K562 (cell line): ENCODE measurements around the gene GAK. TPM values are rescaled to one million over a fixed set of nuclear protein-coding genes. Genes with fewer than 3 reads are reported as not detected.

Experiments used
- ATF1 ChIP-seq, 2 experiments: fragments of 450-650 bp in 1 of 2; IDR thresholded peaks; 2 replicates each; pipeline ENCODE4 v1.6.1; 2016; ENCODE audit warnings: missing compliant biosample characterization in 1 of 2, missing genetic modification characterization in 1 of 2
- CGGBP1 ChIP-seq: fragments of 250-450 bp; sonication (Bioruptor Pico); IDR thresholded peaks from 2 replicates; pipeline ENCODE4 v1.9.0; 2021; ENCODE audit warnings: mild to moderate bottlenecking
- CHD4 ChIP-seq: fragments of 200-600 bp; sonication (generic); IDR thresholded peaks from 3 replicates; pipeline ENCODE4 v1.6.1; 2012; ENCODE audit warnings: low read depth, mild to moderate bottlenecking, mixed read lengths, low read length, inconsistent platforms; ENCODE audit not compliant: insufficient read depth, insufficient replicate concordance, poor library complexity, severe bottlenecking
- CXXC5 ChIP-seq: fragments of 250-450 bp; sonication (Bioruptor Pico); IDR thresholded peaks from 2 replicates; pipeline ENCODE4 v1.8.0; 2022; ENCODE audit warnings: inconsistent platforms, mild to moderate bottlenecking, moderate library complexity
- EGR1 ChIP-seq: fragments of 450-650 bp; conservative IDR thresholded peaks from 2 replicates; pipeline ENCODE4 v1.6.1; 2017; ENCODE audit warnings: mild to moderate bottlenecking
- FUS ChIP-seq: fragments of 200-400 bp; formaldehyde crosslinking; optimal IDR thresholded peaks from 2 replicates; pipeline ENCODE3; 2017; ENCODE audit warnings: low read depth, low read length
- HCFC1 ChIP-seq: IDR thresholded peaks from 2 replicates; pipeline ENCODE4 v1.6.1; 2012; ENCODE audit warnings: low read depth, low read length, improper control_type of control experiment
- HEY1 ChIP-seq: fragments of 250-450 bp; sonication (Bioruptor Pico); IDR thresholded peaks from 2 replicates; pipeline ENCODE4 v1.5.0; 2020; ENCODE audit warnings: mild to moderate bottlenecking, moderate library complexity, borderline replicate concordance
- MTA1 ChIP-seq: fragments of 450-650 bp; IDR thresholded peaks from 2 replicates; pipeline ENCODE4 v1.6.1; 2017; ENCODE audit warnings: borderline replicate concordance
- NBN ChIP-seq: fragments of 450-650 bp; IDR thresholded peaks from 2 replicates; pipeline ENCODE4 v1.6.1; 2016; ENCODE audit warnings: low read depth, mild to moderate bottlenecking
- NCOA6 ChIP-seq: fragments of 450-650 bp; IDR thresholded peaks from 2 replicates; pipeline ENCODE4 v1.6.1; 2017; ENCODE audit warnings: mild to moderate bottlenecking
- NRF1 ChIP-seq, 2 experiments: fragments of 450-650 bp; IDR thresholded peaks in 1 of 2; conservative IDR thresholded peaks in 1 of 2; 2 replicates each; pipeline ENCODE4 v1.6.1; 2014; ENCODE audit warnings: mild to moderate bottlenecking in 2 of 2
- PRPF4 ChIP-seq: fragments of 200-400 bp; formaldehyde crosslinking; IDR thresholded peaks from one replicate; pipeline ENCODE4 v1.6.1; 2017; ENCODE audit warnings: low read length, low read depth, mild to moderate bottlenecking; ENCODE audit not compliant: insufficient read depth, poor library complexity, severe bottlenecking
- SETDB1 ChIP-seq: IDR thresholded peaks from one replicate; pipeline ENCODE4 v1.6.1; 2012; ENCODE audit warnings: low read length, control low read depth, inconsistent platforms
- SIN3A ChIP-seq, 2 experiments: fragments of 150-350 bp in 1 of 2; IDR thresholded peaks; 2 replicates each; pipeline ENCODE4 v1.6.1; 2011 to 2016; ENCODE audit warnings: borderline replicate concordance in 2 of 2, low read depth in 2 of 2, low read length in 2 of 2, mild to moderate bottlenecking in 2 of 2, moderate library complexity in 2 of 2; ENCODE audit not compliant: control insufficient read depth in 1 of 2
- SMAD1 ChIP-seq: fragments of 150-350 bp; IDR thresholded peaks from 2 replicates; pipeline ENCODE4 v1.6.1; 2014; ENCODE audit warnings: low read length, low read depth; ENCODE audit not compliant: partially characterized antibody
- TCF15 ChIP-seq: fragments of 250-450 bp; sonication (Bioruptor Pico); IDR thresholded peaks from 2 replicates; pipeline ENCODE4 v1.8.0; 2022; ENCODE audit warnings: moderate library complexity, mild to moderate bottlenecking, inconsistent platforms
- THRB ChIP-seq: fragments of 450-650 bp; formaldehyde crosslinking; conservative IDR thresholded peaks from 2 replicates; pipeline ENCODE4 v1.4.0; 2022; ENCODE audit warnings: mild to moderate bottlenecking, missing genetic modification characterization
- ZNF224 ChIP-seq: sonication (generic); formaldehyde crosslinking; IDR thresholded peaks from 2 replicates; pipeline ENCODE4 v1.8.0; 2022; ENCODE audit warnings: mild to moderate bottlenecking, missing genetic modification reagents
- polyA plus RNA-seq, 8 experiments: library from polyadenylated mRNA; depleted of rRNA in 4 of 8; stranded (reverse) in 5 of 8; unstranded in 3 of 8; fragments of >200 nt; fragmentation: Nextera tagmentation in 2 of 8; fragmentation: Illumina TruSeq in 1 of 8; extraction: Ambion mirVana in 2 of 8; extraction: Trizol in 1 of 8; gene quantifications; 2 replicates each; pipeline versions ENCODE4 v1.2.1 to v1.2.3, GENCODE V29; 2011 to 2014; ENCODE audit warnings: inconsistent platforms in 1 of 8, missing spikeins in 1 of 8
- total RNA-seq, 7 experiments: library from RNA; depleted of rRNA in 6 of 7; stranded (reverse); fragments of >200 nt in 6 of 7; fragmentation: Illumina TruSeq in 2 of 7; extraction: Trizol in 2 of 7; gene quantifications; 2 replicates each; pipeline versions ENCODE4 v1.2.1 to v1.2.3, GENCODE V29; 2011 to 2021; ENCODE audit warnings: low replicate concordance in 1 of 7
- TF ChIP-seq, protein P1 (sequence below): fragments of 250-450 bp; sonication (Bioruptor Pico); IDR thresholded peaks from 2 replicates; pipeline ENCODE4 v1.4.0; 2020
- TF ChIP-seq, protein P2 (sequence below): fragments of 450-650 bp; formaldehyde crosslinking; IDR thresholded peaks from 2 replicates; pipeline ENCODE4 v1.4.0; 2020; ENCODE audit warnings: mild to moderate bottlenecking
- TF ChIP-seq, protein P3 (sequence below), 2 experiments: fragments of 250-450 bp in 1 of 2; fragments of 450-650 bp in 1 of 2; sonication (Bioruptor Pico) in 1 of 2; IDR thresholded peaks; 2 replicates each; pipeline versions ENCODE4 v1.6.1 to v1.8.0; 2016 to 2021; ENCODE audit warnings: mild to moderate bottlenecking in 2 of 2, moderate library complexity in 2 of 2, missing compliant biosample characterization in 1 of 2, missing genetic modification characterization in 1 of 2

GAK gene
- total and polyA plus RNA-seq, 9 of the 15 experiments (the other 6 are each of a cell fraction or from before 2014, with no cell fraction given) = 1.3 to 102 (median 16.2) TPM

DNA sequence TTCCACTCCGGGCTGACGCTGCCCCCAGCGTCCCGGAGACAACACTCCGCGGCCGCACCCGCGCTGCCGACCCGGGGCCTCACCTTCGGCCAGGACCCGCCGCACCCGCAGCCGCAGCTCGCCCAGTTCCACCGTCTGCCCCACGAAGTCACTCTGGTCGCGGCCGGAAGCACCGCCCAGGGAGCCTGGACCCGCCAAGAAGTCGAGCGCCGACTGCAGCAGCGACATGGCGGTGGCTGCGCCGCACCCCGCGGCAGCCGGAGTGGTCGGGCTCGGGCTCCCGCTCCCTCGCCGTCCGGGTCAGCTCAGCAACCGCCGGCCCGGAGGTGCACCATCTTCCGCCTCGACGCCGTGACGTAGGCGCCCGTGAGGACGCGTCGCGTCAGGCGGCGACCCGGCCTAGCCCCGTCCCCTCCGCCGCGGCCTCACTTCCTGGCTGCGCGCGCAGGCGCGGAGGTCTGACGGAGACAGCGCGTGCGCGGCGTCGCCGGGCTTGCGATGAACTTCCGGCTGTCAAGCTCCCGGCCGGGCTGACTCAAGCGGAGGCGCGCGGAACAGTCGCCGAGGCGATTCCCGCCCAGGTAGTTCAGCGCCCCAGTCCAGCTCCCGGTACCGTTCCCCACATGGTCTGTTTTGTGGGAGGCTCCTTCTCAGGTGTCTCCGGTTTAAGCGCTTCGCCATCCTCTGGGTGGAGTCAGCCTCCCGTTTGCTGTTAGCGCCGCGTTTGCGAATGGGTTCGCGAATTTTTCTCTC is at the start of gene GAK, which contains the start of gene TMEM175 (continued):
- TF ChIP-seq CXXC5 (CRISPR knock-in tag) (peak; percentile 96), ATF1 (CRISPR knock-in tag; IDR thresholded peaks at IDR 0.05) (peak; percentile 85), ATF1 (tag; IDR thresholded peaks at IDR 0.05) (peak; percentile 98), MTA1 (peak; percentile 94), FUS (peak; percentile 87), HCFC1 (peak; percentile 81), PRPF4 (peak; percentile 39), HEY1 (no peak), CGGBP1 (CRISPR knock-in tag) (no peak), ZNF224 (CRISPR knock-in tag) (0 out of 2 replicates have a peak, but pooled peaks have one; percentile 35), TCF15 (CRISPR knock-in tag) (no peak), NCOA6 (peak; percentile 83; the same call in 1 of the 2 replicates), THRB (no peak), NBN (no peak), CHD4 (no peak), NRF1 (conservative IDR thresholded peaks at IDR 0.05 in 1 of 2, IDR thresholded peaks at IDR 0.05 in 1 of 2) (peak; percentile 98 to 99), SETDB1 (no peak), SIN3A (IDR thresholded peaks at IDR 0.05; ENCODE audit: borderline replicate concordance in 2 of 2, control insufficient read depth in 1 of 2, low read depth in 2 of 2, low read length in 2 of 2) (peak; percentile 91 to 97; a peak in 3 of 4 replicates), EGR1 (peak; percentile 36), SMAD1 (no peak)
- TF ChIP-seq, protein P1, sequence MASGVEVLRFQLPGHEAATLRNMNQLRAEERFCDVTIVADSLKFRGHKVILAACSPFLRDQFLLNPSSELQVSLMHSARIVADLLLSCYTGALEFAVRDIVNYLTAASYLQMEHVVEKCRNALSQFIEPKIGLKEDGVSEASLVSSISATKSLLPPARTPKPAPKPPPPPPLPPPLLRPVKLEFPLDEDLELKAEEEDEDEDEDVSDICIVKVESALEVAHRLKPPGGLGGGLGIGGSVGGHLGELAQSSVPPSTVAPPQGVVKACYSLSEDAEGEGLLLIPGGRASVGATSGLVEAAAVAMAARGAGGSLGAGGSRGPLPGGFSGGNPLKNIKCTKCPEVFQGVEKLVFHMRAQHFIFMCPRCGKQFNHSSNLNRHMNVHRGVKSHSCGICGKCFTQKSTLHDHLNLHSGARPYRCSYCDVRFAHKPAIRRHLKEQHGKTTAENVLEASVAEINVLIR = peak; percentile 94
- TF ChIP-seq, protein P2, sequence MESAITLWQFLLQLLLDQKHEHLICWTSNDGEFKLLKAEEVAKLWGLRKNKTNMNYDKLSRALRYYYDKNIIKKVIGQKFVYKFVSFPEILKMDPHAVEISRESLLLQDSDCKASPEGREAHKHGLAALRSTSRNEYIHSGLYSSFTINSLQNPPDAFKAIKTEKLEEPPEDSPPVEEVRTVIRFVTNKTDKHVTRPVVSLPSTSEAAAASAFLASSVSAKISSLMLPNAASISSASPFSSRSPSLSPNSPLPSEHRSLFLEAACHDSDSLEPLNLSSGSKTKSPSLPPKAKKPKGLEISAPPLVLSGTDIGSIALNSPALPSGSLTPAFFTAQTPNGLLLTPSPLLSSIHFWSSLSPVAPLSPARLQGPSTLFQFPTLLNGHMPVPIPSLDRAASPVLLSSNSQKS (CRISPR knock-in tag) = no peak
- TF ChIP-seq, protein P3, sequence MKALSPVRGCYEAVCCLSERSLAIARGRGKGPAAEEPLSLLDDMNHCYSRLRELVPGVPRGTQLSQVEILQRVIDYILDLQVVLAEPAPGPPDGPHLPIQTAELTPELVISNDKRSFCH (CRISPR knock-in tag; IDR thresholded peaks at IDR 0.05) = no peak
- TF ChIP-seq, protein P3 (tag; IDR thresholded peaks at IDR 0.05) = 0 out of 2 replicates have a peak, but pooled peaks have one; percentile 0
